ENCODE measurements around the gene B4GALT6. TPM values are rescaled to one million over a fixed set of nuclear protein-coding genes. Genes with fewer than 3 reads are reported as not detected.

The B4GALT6 gene
- total and polyA plus RNA-seq, 2 of the 4 experiments (the other 2 are of a cell fraction) = 1.1 to 3.9 TPM

- BruUV-seq (replicated peaks) = no TSS peak
Measured at GRCh38 chr18:31614044-31614443, 70.3 kb downstream of the B4GALT6 start.

More at GRCh38 chr18:31614044-31614443, 70.3 kb downstream of the B4GALT6 start:
- dilution Hi-C loops (cut with HindIII; ENCODE audit: low sequenced_read_pairs, unreplicated experiment) (no loop called here), in situ Hi-C loops (cut with MboI; ENCODE audit: low sequenced_read_pairs) (no loop called here), intact Hi-C loops (cut with micrococcal nuclease) (no loop called here)
- no peaks in the 10 kb centered on the region for H3K9me3 ChIP-seq (ENCODE audit: control insufficient read depth, insufficient read depth, low read length)
- TF ChIP-seq MXI1 (IDR thresholded peaks at IDR 0.05; ENCODE audit: borderline replicate concordance, low read depth, low read length) (no peak), CHD1 (IDR thresholded peaks at IDR 0.05; ENCODE audit: low read depth, low read length) (no peak), POLR2A (IDR thresholded peaks at IDR 0.05; ENCODE audit: low read depth, low read length) (no peak), NFE2L2 (IDR thresholded peaks at IDR 0.05; ENCODE audit: low read depth, low read length) (no peak), SMC3 (IDR thresholded peaks at IDR 0.05; ENCODE audit: low read depth, low read length) (no peak)
- TF ChIP-seq, protein P1, sequence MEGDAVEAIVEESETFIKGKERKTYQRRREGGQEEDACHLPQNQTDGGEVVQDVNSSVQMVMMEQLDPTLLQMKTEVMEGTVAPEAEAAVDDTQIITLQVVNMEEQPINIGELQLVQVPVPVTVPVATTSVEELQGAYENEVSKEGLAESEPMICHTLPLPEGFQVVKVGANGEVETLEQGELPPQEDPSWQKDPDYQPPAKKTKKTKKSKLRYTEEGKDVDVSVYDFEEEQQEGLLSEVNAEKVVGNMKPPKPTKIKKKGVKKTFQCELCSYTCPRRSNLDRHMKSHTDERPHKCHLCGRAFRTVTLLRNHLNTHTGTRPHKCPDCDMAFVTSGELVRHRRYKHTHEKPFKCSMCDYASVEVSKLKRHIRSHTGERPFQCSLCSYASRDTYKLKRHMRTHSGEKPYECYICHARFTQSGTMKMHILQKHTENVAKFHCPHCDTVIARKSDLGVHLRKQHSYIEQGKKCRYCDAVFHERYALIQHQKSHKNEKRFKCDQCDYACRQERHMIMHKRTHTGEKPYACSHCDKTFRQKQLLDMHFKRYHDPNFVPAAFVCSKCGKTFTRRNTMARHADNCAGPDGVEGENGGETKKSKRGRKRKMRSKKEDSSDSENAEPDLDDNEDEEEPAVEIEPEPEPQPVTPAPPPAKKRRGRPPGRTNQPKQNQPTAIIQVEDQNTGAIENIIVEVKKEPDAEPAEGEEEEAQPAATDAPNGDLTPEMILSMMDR (conservative IDR thresholded peaks at IDR 0.05; ENCODE audit: low read depth, low read length) = no peak
- no peaks in the 10 kb centered on the region for H3K27me3 ChIP-seq (ENCODE audit: control insufficient read depth, insufficient read depth, low read length)
- no peaks in the 10 kb centered on the region for H3K9me1 ChIP-seq (ENCODE audit: insufficient read depth, low read length)
- ChIA-PET POLR2A (ENCODE audit: unreplicated experiment) (no interaction called here), CTCF (no interaction called here)
- H4K8ac ChIP-seq (ENCODE audit: low read depth in 2 of 2, low read length in 2 of 2) = no peak overlapping the region
- no peaks in the 10 kb centered on the region for H3K36me3 ChIP-seq (ENCODE audit: control insufficient read depth, insufficient read depth, low read length)
- DNase-seq = no peak
- no peak overlapping the region for H3K4me3 ChIP-seq (ENCODE audit: insufficient read depth, low read depth, low read length)
- H2BK15ac ChIP-seq (ENCODE audit: low read depth, low read length) = no peak overlapping the region
- WGBS, 2 experiments (ENCODE audit: extremely low coverage in 2 of 2, insufficient read length in 1 of 2) = 68 to 100% methylated on average over 1 to 2 of the region's 2 CpGs
- no peak overlapping the region for H3K23ac ChIP-seq (ENCODE audit: low read depth, low read length)
- H3K9ac ChIP-seq (ENCODE audit: low read depth, low read length) = no peak overlapping the region
- no peak overlapping the region for H4K5ac ChIP-seq (ENCODE audit: low read depth, low read length)
- H3K18ac ChIP-seq (ENCODE audit: low read depth, low read length) = no peak overlapping the region
- H3K56ac ChIP-seq (ENCODE audit: extremely low read depth, insufficient read depth, low read length) = no peak overlapping the region
- no peak overlapping the region for H2AFZ ChIP-seq (replicated peaks; ENCODE audit: low read length, poor library complexity)
- no peak for ATAC-seq (ENCODE audit: low read depth)
- H3K4ac ChIP-seq (ENCODE audit: low read depth, low read length) = no peak overlapping the region
- no peak overlapping the region for H4K91ac ChIP-seq (ENCODE audit: insufficient read depth, low read depth, low read length)
- no peak overlapping the region for H2AK5ac ChIP-seq (ENCODE audit: low read depth, low read length)
- no peak overlapping the region for H2BK20ac ChIP-seq (ENCODE audit: low read depth, low read length)
- no peak overlapping the region for H2AK9ac ChIP-seq (replicated peaks; ENCODE audit: low read depth, low read length, poor library complexity)
- H2BK5ac ChIP-seq (ENCODE audit: low read depth, low read length, poor library complexity, severe bottlenecking) = no peak overlapping the region
- H3K14ac ChIP-seq (replicated peaks; ENCODE audit: low read depth, low read length) = no peak overlapping the region
- H3K4me1 ChIP-seq (ENCODE audit: control insufficient read depth, insufficient read depth, low read length) = no peaks in the 10 kb centered on the region
- H3K27ac ChIP-seq (ENCODE audit: insufficient read depth, low read length) = no peak overlapping the region
- H3K79me1 ChIP-seq (ENCODE audit: low read depth in 1 of 2, low read length in 2 of 2) = no peaks in the 10 kb centered on the region
- H3K4me2 ChIP-seq (ENCODE audit: low read depth, low read length) = no peak overlapping the region
- no peak overlapping the region for H2BK120ac ChIP-seq (ENCODE audit: low read depth, low read length)
- no peaks in the 10 kb centered on the region for H4K20me1 ChIP-seq (ENCODE audit: insufficient read depth, low read length)
